Activated T-helper 9 cell treated with anti-CD3 and anti-CD28 coated beads, Interleukin-2, amount 50 U/mL, for 16 hours (primary cell): ENCODE results near the gene PDCL3.

Source experiments
- DNase-seq: peaks from one replicate; pipeline ENCODE4 v3.0.0-alpha.2; 2020; ENCODE audit warnings: low read depth

Gene PDCL3

DNA sequence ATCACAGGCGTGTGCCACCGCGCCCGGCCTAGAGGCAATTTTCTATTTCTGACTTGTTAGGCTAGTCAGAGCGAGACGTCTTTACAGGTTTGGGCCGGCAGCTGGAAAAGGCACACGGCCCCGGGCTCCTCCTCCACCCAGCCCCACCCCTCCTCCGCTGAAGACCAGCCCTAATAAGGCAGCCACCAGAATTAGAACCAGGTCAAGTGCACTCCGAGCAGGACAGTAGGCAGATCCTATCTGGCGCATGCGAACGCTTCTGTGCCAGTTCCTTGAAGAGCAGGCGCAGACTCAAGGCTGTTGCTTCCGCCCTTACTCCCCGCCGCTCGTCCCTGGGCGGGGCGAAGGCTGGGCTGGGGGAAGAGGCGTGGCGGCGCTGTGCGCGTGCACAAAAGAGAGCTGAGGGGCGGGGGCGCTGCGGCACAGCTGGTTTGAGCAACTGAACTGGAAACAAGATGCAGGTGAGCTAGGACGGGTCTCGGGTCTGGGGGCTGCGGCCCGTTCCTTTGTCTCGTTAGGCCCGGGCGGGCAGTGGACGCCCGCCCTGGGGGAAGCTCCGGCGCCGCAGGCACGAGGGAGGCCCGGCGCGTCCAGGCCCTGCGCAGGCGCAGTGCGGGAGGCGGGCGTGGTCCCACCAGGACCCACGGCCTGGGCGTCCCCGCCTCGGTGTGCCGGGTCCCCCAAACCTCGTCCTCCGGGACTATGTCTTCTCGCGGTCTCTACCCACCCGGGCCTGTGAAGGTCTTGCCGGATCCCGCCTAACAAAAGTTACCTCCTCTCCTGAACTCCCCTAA is at the start of gene PDCL3:
PDCL3 (plus strand) TSS at position 381 of the 794 bp plus-strand sequence; CDS start at position 456, 75 bp downstream.
- peak; percentile 89 for DNase-seq

DNA sequence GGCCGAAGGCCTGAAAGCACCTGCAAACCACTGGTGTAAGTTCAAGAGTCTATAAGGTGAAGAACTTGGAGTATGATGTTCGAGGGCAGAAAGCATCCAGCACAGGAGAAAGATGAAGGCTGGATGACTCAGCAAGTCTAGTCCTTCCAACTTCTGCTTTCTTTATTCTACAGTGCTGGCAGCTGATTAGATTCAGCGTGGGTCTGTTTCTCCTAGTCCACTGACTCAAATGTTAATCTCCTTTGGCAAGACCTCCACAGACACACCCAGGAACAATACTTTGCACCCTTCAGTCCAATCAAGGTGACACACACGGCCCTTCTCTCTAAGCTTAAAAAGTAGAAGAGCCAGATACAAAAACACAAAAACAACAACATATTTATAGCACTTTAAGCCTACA is 49.1 kb upstream of the PDCL3 start:
- no peak for DNase-seq

DNA sequence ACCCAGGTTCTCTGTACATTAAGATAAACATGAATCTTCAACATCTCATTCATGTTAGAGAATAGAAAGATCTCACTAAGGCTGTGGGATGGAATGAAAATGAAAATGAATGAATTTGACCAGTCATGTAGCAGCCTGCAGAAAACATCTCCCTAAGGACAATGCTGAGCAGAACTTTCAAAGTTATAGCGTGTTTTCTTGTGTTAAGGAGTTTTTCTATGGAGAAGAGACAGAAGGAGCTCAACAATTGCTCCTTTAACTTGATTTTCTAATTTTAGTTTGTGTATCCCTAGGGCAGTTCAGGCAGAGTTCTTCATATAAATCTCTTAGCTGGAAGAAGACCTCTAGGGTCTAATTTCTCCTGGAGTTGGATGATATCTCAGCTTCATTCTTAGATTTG is 45.2 kb upstream of the PDCL3 start:
- DNase-seq, result no peak

DNA sequence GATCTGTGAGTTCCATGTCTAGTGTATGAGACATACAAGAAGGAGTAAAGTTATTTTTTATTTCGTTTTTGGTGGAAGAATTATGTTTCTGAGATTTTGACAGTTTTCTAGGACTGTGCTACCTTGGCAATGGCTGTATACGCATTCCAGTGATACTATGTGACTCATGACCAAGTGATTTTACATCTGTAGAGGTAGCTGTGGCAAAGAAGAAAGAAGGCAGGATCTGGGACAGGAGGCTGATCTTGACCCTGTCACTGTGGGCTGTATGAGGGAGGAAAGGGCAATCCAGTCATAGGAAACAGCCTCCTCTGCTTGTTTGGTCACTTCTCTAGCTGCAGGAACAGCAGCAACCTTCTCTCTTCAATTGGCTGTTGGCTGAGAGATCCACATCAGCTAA is 44.0 kb upstream of the PDCL3 start:
- no peak for DNase-seq

DNA sequence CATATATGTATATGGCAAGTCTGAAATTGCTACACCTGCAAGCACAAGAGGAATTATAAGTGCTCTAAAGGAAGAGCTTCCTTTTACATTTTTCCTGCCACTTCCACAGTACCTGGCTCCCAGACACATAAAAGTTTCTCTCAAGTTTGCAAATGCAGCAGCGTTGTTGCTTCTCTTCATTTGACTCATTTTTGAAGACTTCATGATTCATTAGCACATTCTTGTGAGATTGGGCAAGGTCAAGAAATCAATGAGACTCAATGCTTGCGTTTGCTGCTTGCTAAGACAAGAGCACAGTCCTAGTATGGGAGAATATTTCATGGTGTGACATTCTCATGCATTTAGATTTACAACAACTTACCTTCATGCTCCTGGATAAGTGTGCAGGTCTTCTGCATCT is 42.6 kb upstream of the PDCL3 start:
- DNase-seq, result no peak

DNA sequence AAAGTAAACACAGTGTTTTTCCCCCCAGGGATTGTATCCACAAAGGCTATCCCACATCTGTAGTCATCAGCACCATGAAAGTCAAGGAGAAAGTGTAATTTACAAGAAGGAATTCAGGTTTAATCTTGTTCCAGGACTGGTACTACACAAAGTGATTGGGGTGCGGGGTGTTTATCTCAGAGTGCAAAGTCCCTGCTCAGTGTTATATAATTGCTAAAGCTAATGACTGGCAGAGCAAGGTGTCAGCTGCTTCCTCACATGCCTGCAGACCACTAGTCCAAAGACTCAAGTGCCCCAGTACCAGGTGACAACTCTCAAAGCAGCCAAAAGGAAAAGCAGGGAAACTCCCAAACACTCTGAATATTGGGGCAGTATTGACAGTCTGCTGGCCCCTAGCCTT is 40.4 kb upstream of the PDCL3 start:
- DNase-seq, result no peak

DNA sequence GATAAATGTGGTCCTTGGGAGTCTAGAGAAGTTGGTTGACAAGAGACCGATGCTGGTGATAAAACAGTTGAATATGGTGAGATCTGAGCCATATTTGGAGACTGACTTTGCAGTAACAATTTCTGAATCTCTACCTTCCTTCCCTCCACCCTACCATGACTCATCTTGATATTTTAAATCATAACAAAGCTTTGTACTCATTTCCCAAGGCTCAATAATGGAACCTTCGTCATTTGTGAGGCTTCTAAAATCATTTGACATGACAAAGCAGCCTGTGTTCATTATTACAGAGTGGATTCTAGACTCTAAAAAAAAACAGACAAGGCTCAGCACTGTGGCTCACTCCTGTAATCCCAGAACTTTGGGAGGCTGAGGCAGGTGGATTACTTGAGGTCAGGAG is 38.5 kb upstream of the PDCL3 start:
- no peak for DNase-seq

DNA sequence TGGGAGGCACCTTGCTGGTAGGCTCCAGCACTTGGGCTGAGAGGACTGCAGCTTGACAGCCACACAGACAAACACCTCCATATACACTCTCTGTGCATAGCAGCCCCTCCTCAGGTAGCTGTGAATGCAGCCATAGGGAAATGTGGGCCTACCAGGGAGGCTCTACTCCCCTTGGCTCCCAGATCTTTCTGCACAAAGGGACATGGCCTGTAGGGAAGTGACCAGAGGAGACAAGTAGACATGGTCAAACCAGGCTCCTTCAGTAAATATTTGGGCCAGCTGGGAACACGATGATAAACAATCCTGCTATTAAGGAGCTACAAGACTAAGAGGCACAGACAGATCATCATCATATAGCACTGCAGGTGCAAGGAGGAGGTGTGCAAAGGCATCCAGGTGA is 35.9 kb upstream of the PDCL3 start:
- no peak for DNase-seq

DNA sequence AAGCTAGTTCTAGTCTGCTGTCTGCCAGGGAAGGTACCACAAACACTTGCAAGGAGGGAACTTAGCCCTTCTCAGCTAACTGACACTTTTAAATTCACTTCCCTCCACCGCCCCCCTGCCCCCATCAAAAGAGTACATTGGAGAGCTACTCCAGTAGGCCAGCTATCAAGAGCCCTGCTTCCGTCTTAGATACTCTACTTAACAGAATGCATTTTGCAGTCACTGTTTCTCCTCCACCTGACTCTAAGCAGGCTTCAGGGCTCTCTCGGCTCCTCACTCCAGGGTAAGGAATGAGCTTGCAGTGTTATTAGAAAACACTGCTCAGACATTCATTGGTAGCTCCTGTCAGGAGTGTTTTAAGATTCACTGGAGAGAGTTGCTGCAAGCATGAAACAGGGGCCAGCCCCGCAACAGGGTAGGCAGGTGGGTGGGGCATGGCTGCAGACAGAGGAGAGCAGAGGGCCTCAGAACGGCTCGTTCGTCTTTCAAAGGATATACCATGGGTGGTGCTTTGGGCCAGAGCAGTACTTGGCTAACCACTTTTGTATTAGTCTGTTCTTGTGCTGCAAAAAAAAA is 35.3 kb upstream of the PDCL3 start:
- no peak for DNase-seq

DNA sequence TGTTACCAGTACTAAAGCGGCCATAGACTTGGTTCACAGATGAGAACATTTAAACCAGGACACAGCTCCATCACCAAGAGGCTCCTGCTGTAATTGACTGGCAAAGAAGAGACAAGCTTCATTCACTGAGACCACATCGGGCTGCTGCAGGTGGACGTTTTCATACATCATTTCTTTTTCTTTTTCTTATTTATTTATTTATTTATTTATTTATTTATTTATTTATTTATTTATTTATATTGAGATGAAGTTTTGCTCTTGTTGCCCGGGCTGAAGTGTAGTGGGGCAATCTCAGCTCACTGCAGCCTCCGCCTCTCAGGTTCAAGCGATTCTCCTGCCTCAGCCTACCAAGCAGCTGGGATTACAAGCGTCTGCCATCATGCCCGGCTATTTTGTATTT is 33.6 kb upstream of the PDCL3 start:
- DNase-seq, result no peak

DNA sequence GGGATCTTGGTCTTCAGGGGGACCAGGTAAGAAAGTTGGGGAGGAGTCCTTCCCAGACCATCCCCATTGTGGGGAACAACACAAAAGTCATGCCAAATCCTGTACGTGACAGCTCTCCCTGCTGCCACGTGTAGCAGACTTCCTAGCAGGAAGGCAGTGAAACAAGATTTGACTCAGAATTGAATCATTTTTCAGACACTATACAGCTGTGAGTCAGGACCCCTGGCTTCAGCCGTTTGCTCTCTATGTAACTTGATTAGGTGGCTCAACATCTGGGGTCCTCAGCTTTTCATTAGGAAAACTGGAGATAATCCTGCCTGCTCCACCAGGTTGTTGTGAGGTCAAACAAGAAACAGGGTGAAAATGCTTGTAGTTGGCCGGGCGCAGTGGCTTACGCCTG is 32.9 kb upstream of the PDCL3 start:
- no peak for DNase-seq

DNA sequence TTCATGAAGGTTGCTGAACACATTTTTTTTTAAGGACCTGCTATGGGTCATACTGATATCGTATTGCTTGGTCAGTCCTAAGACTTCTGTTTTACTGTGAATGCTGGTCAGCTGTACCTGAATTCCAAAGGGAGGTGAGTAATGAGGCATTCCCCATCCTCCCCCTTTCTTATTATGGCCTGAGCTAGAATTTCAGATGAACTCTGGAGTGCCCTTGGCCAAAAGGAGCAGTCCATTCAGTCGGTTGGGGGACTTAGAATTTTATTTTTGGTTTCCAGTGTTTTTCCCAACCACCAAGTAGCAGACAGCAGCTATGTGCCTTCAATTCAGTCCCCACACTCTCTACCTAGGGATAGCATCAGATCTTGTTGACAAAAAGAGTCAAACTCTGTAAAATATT is 26.9 kb upstream of the PDCL3 start:
- DNase-seq, result no peak

DNA sequence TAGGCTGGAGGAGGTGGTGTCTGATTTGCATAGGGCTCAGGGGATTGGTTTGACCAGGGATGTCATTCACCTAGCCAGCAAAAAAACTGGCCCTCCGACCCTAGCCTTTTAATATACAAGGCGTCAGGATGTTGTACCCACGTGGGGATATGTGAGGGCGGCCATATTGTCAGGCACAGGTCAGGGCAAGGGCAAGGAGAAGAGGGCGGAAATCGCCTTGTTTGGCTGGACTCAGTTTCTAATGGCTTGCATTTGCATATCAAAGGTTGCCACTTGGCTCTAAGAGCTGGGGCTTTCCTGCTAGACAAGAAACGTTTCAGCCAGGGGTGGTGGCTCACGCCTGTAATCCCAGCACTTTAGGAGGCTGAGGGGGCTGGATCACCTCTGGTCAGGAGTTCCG is 24.9 kb upstream of the PDCL3 start:
- DNase-seq, result no peak

DNA sequence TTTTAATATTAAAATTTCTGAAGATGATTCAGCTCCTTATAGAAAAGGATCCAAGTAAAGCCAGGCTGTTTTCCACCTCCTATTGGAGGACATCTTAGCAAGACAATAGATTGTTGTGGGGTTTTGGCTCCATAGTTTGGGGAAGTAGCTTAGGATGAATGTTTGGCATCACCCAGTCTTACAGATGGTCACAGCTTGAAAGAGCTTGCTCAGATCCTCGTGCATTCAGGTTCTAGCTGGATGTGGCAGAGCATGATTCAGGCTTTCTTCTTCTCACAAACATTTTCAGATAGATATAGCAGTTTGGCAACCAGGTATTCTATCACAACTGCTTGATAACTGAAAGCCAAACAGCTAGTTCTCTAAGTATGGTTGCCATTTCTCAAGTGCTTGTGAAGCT is 23.6 kb upstream of the PDCL3 start:
- DNase-seq, result no peak

DNA sequence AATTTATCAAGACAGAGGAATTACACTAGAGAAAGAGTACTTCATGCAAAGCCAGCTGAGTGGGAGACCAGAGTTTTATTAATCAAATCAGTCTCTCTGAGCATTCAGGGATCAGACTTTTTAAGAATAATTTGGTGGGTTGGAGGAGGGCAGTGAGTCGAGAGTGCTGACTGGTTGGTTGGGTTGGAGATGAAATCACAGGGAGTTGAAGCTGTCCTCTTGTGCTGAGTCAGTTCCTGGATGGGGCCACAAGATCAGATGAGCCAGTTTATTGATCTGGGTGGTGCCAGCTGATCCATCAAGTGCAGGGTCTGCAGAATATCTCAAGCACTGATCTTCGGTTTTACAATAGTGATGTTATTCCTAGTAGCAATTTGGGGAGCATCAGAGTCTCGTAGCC is 21.4 kb upstream of the PDCL3 start:
- DNase-seq, result no peak

DNA sequence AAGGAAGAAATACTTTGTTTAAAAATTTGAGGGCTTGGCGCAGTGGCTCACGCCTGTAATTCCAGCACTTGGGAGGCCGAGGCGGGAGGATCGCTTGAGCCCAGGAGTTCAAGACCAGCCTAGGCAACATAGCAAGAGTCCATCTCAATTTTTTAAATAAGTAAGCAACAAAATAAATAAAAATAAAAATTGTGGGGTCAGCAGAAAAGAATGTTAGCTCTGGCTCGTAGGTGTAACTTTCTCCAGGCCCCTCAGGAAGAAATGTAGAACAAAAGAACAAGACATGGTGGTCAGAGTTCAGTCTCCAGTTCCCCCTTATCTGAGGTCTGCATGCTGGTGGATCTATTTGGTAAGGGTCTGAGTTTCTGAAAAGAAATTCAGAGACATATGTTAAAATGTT is 20.4 kb upstream of the PDCL3 start:
- no peak for DNase-seq

DNA sequence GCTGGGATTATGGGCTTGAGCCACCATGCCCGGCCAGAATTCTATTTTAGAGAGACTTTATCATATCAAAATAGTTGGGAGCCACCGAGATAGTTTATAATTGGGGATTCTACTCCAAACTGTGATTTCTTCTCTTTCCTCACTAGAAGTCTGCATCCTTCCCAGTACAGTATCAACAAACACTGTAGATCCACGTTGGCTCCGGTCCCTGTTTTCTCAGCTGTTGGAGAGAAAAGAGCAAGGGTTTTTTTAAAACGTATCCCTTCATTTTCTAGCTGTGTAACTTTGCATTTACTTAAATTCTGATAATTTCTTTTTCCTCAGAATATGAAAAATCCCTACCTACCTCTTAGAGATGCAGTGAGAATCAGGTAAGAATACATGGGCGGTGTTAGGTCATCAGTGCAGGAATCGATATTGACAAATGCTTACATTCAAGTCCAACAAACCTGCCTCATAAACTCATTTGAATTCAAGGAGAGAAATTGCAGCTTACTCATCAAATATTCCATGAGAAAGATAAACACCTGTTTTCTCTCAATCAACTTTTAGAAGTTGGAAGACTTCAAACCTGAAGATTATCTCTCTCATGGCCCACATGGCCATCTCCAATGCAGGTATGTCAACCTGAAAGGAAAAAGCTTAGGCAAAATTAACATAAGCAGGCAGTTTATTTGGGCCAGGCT is 17.7 kb upstream of the PDCL3 start:
- no peak for DNase-seq

DNA sequence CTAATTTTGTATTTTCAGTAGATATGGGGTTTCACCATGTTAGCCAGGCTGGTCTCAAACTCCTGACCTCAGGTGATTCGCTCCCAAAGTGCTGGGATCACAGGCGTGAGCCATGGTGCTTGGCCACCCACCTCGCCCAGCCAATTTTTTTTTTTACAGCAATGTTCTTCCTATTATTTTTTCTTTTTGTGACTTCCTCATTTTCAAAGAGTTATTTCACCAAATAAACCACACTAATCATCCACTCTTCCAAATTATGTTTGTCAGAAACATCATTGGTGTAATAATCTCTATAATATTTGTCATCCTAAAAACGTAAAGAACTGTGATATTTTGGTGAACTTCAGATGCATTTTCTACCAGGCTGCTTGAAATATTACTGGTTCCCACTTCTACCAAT is 16.3 kb upstream of the PDCL3 start:
- DNase-seq, result no peak

DNA sequence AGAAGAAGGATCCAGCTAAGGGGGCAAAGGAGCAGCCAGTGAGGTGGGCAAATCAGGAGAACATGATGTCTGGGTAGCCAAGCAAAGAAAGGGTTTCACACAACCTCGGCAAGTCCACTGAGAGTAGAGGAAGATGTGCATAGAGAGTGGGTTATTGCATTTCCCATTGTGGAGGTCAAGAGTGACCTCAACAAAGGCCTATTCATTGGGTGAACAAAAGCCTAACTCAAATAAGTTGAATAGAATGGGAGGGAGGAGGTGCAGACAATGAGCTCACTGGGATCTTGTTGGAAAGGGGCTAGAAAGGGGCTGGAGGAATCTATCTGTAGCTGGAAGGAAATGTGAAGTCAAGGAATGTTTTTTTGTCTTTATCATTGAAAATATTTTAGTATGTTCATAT is 14.0 kb upstream of the PDCL3 start:
- no peak for DNase-seq

DNA sequence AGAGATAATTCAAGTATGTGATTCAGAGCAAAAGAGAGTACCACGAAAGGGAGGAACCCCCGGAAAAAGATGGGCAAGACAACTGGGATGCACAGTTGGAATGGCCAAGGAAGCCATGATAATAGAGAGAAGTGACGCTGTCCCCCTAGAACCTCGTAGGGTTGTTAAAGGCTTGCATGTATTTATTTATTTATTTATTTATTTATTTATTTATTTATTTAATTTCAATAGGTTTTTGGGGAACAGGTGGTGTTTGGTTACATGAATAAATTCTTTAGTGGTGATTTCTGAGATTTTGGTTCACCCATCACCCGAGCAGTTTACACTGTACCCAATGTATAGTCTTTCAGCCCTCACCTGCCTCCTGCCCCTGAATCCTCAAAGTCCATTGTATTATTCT is 11.5 kb upstream of the PDCL3 start:
- DNase-seq, result no peak

DNA sequence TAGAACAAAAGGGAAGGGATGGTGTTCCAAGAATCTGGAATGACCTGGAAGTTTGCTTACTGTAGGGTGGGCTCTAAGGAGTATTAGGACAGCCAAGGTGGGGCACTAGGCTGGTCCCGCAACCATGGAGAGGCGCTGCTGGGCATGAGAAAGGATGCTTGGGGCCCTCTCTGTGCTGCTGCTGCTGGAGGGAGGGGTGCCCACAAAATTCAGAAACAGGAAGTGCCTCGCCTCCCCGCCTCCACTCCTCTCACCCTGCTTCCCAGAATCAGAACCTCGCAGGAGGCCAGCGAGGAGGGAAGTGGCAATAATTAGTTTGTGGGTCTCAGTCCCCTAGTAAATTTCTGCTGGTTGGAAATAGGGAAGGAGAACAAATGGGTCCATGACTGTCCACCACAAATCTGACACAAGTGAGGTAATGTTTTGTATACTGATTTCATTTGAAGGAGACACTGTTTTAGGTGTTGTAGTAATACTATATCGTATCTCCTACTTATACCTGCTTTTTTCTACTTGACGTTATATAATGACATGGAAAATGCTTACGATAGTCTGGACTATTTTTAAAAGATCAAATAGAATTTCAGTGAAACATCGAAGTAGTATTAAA is 7.9 kb upstream of the PDCL3 start:
- DNase-seq, result peak; percentile 11

DNA sequence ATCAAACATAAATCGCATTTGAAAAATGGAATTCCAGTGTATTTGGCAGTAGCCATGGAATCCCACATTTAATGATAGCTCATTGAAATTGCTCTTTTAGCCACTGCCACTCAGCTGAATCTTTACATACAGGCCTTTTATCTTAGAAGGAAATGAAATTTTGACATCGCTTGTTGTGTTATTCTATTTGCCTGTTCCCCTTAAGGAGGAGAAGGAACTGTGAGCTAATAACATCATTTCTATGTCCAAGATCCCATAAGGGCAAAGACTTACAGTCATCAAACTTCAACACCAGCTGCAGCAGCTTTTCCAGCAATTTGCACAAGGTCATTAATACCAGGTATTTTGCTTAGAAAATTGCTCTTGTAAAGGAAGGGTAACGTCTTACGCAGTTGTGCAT is 6.0 kb upstream of the PDCL3 start:
- DNase-seq, result no peak

DNA sequence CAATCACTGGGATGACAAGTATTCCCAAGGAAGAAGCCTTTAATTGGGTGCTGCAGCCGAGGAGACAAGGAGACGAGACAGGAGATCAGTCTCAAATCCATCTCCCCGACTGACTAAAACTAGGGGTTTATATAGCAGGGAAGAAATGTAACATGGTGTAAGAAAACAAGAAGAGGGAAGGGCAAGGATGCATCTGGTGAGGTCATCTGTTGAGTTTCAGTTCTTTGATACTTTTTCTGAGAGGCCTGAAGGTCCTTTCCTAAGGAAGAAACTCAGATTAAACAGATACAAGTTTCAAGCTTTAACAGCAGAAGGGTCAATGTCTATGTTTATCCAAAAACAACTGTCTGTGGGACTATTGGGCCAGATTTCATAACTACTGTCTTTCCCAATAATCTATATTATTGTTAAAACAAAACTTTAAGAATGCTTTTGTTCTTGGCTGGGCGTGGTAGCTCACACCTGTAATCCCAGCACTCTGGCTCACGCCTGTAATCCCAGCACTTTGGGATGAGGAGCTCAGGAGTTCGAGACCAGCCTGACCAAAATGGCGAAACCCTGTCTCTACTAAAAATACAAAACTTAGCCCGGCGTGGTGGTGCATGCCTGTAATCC is 2.5 kb upstream of the PDCL3 start:
- no peak for DNase-seq
